HepG2 (cell line): ENCODE data around the gene KLRK1. TPM values are rescaled to one million over a fixed set of nuclear protein-coding genes. Genes with fewer than 3 reads are reported as not detected.

Source experiments
- ATAC-seq: fragments of 200-7000 bp; cut with Tn5 transposase; 3 replicates; pipeline ENCODE4 v1.9.1; 2020; ENCODE audit warnings: mild to moderate bottlenecking, moderate library complexity
- BruUV-seq: library from RNA; stranded (reverse); fragments of 400-500 nt; replicated peaks from 2 replicates; lab custom pipeline; 2021; lab: Mats Ljungman, UMichigan
- CTCF ChIA-PET: fragments of 300-600 bp; formaldehyde crosslinking; extraction: SDS; loops from one replicate; lab custom pipeline; 2021; ENCODE audit warnings: low total read pairs, inconsistent platforms, low intra/inter-chr PET ratio; lab: Yijun Ruan, JAX
- POLR2A ChIA-PET: fragments of 350-600 bp; sonication (Branson Sonifier 250); formaldehyde crosslinking; loops from one replicate; lab custom pipeline; 2020; ENCODE audit warnings: antibody characterized with exemption, inconsistent platforms; lab: Yijun Ruan, JAX
- DNase-seq: peaks from one replicate; pipeline ENCODE4 v3.0.0-alpha.2; 2015; ENCODE audit warnings: low spot score
- FAIRE-seq: peaks from 3 replicates; lab custom pipeline; 2011; peaks lifted over from hg19 to GRCh38; lab: Jason Lieb, UNC
- H2AFZ ChIP-seq: one replicate; pipeline ENCODE4 v1.6.1; 2011; ENCODE audit warnings: low read length, inconsistent platforms
- H3K27ac ChIP-seq: fragments of 300-600 bp; 3 replicates; pipeline ENCODE4 v1.8.0; 2011; ENCODE audit warnings: mixed run types, mild to moderate bottlenecking, mixed read lengths, low read length, inconsistent platforms; ENCODE audit not compliant: insufficient read depth; ENCODE audit errors: extremely low read length
- H3K27me3 ChIP-seq, 2 experiments: fragments of 200-600 bp in 1 of 2; 2 replicates in 1 of 2; 3 replicates in 1 of 2; pipeline versions ENCODE4 v1.6.0 to v1.8.0; 2011; ENCODE audit warnings: low read length in 2 of 2, mild to moderate bottlenecking in 2 of 2, moderate library complexity in 2 of 2, inconsistent platforms in 1 of 2; ENCODE audit not compliant: insufficient read depth in 2 of 2, control insufficient read depth in 1 of 2
- H3K36me3 ChIP-seq, 2 experiments: fragments of 200-600 bp in 1 of 2; replicated peaks in 1 of 2; 2 replicates in 1 of 2; 3 replicates in 1 of 2; pipeline versions ENCODE4 v1.5.1 to v1.8.0; 2011; ENCODE audit warnings: low read length in 2 of 2, inconsistent platforms in 1 of 2; ENCODE audit not compliant: insufficient read depth in 2 of 2, control insufficient read depth in 1 of 2
- H3K4me1 ChIP-seq: 2 replicates; pipeline ENCODE4 v1.5.1; 2012; ENCODE audit warnings: low read length, inconsistent platforms; ENCODE audit not compliant: insufficient read depth
- H3K4me2 ChIP-seq: 2 replicates; pipeline ENCODE4 v1.6.0; 2011; ENCODE audit warnings: low read depth, low read length, inconsistent platforms
- H3K4me3 ChIP-seq, 3 experiments: fragments of 200-600 bp in 1 of 3; sonication (generic), shearing (Covaris generic) in 1 of 3; replicated peaks in 1 of 3; 2 replicates each; pipeline ENCODE4 v1.5.1; 2011 to 2016; ENCODE audit warnings: low read length in 3 of 3, inconsistent platforms in 2 of 3, low read depth in 2 of 3, mild to moderate bottlenecking in 2 of 3, control low read depth in 1 of 3, mixed read lengths in 1 of 3; ENCODE audit not compliant: insufficient read depth in 1 of 3
- H3K79me2 ChIP-seq: one replicate; pipeline ENCODE4 v1.6.1; 2011; ENCODE audit warnings: low read length, inconsistent platforms; ENCODE audit not compliant: insufficient read depth
- H3K9ac ChIP-seq: 2 replicates; pipeline ENCODE4 v1.6.0; 2011; ENCODE audit warnings: mild to moderate bottlenecking, low read depth, low read length, inconsistent platforms; ENCODE audit not compliant: insufficient read depth
- H3K9me3 ChIP-seq: 2 replicates; pipeline ENCODE4 v1.5.1; 2012; ENCODE audit warnings: mild to moderate bottlenecking, low read length
- H4K20me1 ChIP-seq: 2 replicates; pipeline ENCODE4 v1.6.0; 2011; ENCODE audit warnings: inconsistent platforms, mild to moderate bottlenecking, low read length, moderate library complexity; ENCODE audit not compliant: insufficient read depth
- ARID5B ChIP-seq: IDR thresholded peaks from 2 replicates; pipeline ENCODE4 v1.4.0; 2020; ENCODE audit warnings: mild to moderate bottlenecking, missing genetic modification reagents
- ASH2L ChIP-seq: fragments of 300-600, 200-600 bp; sonication (generic); IDR thresholded peaks from 2 replicates; pipeline ENCODE4 v1.7.0; 2017; ENCODE audit warnings: low read depth, mild to moderate bottlenecking, moderate library complexity, mixed read lengths, low read length; ENCODE audit not compliant: insufficient read length
- CHCHD3 ChIP-seq: sonication (generic); formaldehyde crosslinking; IDR thresholded peaks from 2 replicates; pipeline ENCODE4 v1.8.0; 2022; ENCODE audit warnings: mild to moderate bottlenecking, missing genetic modification reagents, moderate library complexity
- DMTF1 ChIP-seq: sonication (generic); formaldehyde crosslinking; IDR thresholded peaks from 2 replicates; pipeline ENCODE4 v1.4.0; 2020; ENCODE audit warnings: mild to moderate bottlenecking, missing genetic modification reagents
- EZH2 ChIP-seq: conservative IDR thresholded peaks from 2 replicates; pipeline ENCODE4 v1.6.1; 2012; ENCODE audit warnings: mild to moderate bottlenecking, low read depth, low read length, moderate library complexity
- GZF1 ChIP-seq: sonication (generic); formaldehyde crosslinking; IDR thresholded peaks from 2 replicates; pipeline ENCODE4 v1.5.1; 2020; ENCODE audit warnings: mild to moderate bottlenecking, missing genetic modification reagents
- RAD51 ChIP-seq: fragments of 450-650 bp; IDR thresholded peaks from 2 replicates; pipeline ENCODE4 v1.6.1; 2016; ENCODE audit warnings: borderline replicate concordance
- SIN3B ChIP-seq: fragments of 150-350 bp; IDR thresholded peaks from 2 replicates; pipeline ENCODE4 v1.6.1; 2014; ENCODE audit warnings: low read length
- SNAPC2 ChIP-seq: sonication (generic); formaldehyde crosslinking; IDR thresholded peaks from 2 replicates; pipeline ENCODE4 v1.8.1; 2022; ENCODE audit warnings: mild to moderate bottlenecking, missing genetic modification reagents
- SOX5 ChIP-seq: IDR thresholded peaks from 2 replicates; pipeline ENCODE4 v1.6.1; 2016; ENCODE audit warnings: borderline replicate concordance
- ZNF563 ChIP-seq: sonication (generic); formaldehyde crosslinking; IDR thresholded peaks from 2 replicates; pipeline ENCODE4 v1.8.0; 2022; ENCODE audit warnings: mild to moderate bottlenecking, moderate library complexity, missing genetic modification reagents
- ZNF574 ChIP-seq: sonication (generic); formaldehyde crosslinking; IDR thresholded peaks from 2 replicates; pipeline ENCODE4 v1.4.0; 2020; ENCODE audit warnings: missing genetic modification reagents
- ZNF746 ChIP-seq: sonication (generic); formaldehyde crosslinking; IDR thresholded peaks from 2 replicates; pipeline ENCODE4 v1.8.0; 2022; ENCODE audit warnings: mild to moderate bottlenecking, missing genetic modification reagents
- WGBS: methylation state at CpG from one replicate; pipeline ENCODE4 v1.1.6; 2017; ENCODE audit warnings: low lambda C conversion rate; 5-methylcytosine and 5-hydroxymethylcytosine counted together
- in situ Hi-C: cut with HindIII; loops from 2 replicates; pipeline ENCODE4 v1.10.0; 2017; ENCODE audit warnings: low pct_unique_long_range_greater_than_20kb; ENCODE audit not compliant: extremely low pct_ligation_motif_present
- intact Hi-C: fragments of 100-400 bp; cut with micrococcal nuclease; formaldehyde crosslinking; loops from one replicate; pipeline ENCODE4 v1.10.0; 2022; ENCODE audit not compliant: unreplicated experiment
- polyA plus RNA-seq, 8 experiments: library from polyadenylated mRNA; depleted of rRNA in 3 of 8; stranded (reverse) in 7 of 8; unstranded in 1 of 8; fragments of >200 nt; fragmentation: Illumina TruSeq in 4 of 8; extraction: Trizol in 4 of 8; gene quantifications; 2 replicates each; pipeline versions ENCODE4 v1.2.1 to v1.2.3, GENCODE V29; 2011 to 2016; ENCODE audit warnings: low read depth in 4 of 8, missing spikeins in 1 of 8, mixed read lengths in 1 of 8; ENCODE audit not compliant: insufficient read depth in 1 of 8
- total RNA-seq, 5 experiments: library from RNA; depleted of rRNA; stranded (reverse); fragments of >200 nt; fragmentation: Illumina TruSeq; extraction: Trizol; gene quantifications; 2 replicates each; pipeline ENCODE4 v1.2.3, GENCODE V29; 2016; ENCODE audit warnings: low read depth in 1 of 5

Gene KLRK1
- total and polyA plus RNA-seq, 2 of the 13 experiments (the other 11 are each of a cell fraction or from before 2014, with no cell fraction given) = not detected

- CTCF ChIA-PET = no interaction called here
- no peak overlapping the region for H2AFZ ChIP-seq
- no peak for ATAC-seq
These were observed 28.8 kb downstream of the KLRK1 start for GRCh38 chr12:10361084-10361483.

More at GRCh38 chr12:10361084-10361483, 28.8 kb downstream of the KLRK1 start:
- in situ Hi-C loops (no loop called here), intact Hi-C loops (no loop called here)
- H3K4me3 ChIP-seq = no peak overlapping the region
- H3K36me3 ChIP-seq = no peaks in the 10 kb centered on the region
- peaks cover 18% of the 10 kb centered on the region for H3K4me1 ChIP-seq
- TF ChIP-seq DMTF1 (CRISPR knock-in tag) = no peak
- no peak for TF ChIP-seq GZF1 (CRISPR knock-in tag)
- no peak for TF ChIP-seq ARID5B (CRISPR knock-in tag)
- no peak for TF ChIP-seq ASH2L
- TF ChIP-seq ZNF574 (CRISPR knock-in tag) = no peak
- no peak for TF ChIP-seq ZNF563 (CRISPR knock-in tag)
- no peak for TF ChIP-seq SNAPC2 (CRISPR knock-in tag)
- no peak for TF ChIP-seq RAD51
- no peak for TF ChIP-seq ZNF746 (CRISPR knock-in tag)
- TF ChIP-seq CHCHD3 (CRISPR knock-in tag) = no peak
- TF ChIP-seq SIN3B = no peak
- TF ChIP-seq SOX5 (CRISPR knock-in tag) = no peak
- no peak for TF ChIP-seq EZH2
- FAIRE-seq (no peak), DNase-seq (no peak)
- no peak overlapping the region for H3K4me2 ChIP-seq
- POLR2A ChIA-PET = no interaction called here
- BruUV-seq = no TSS peak
- no peaks in the 10 kb centered on the region for H3K9me3 ChIP-seq
- H3K9ac ChIP-seq = no peak overlapping the region
- H4K20me1 ChIP-seq = no peaks in the 10 kb centered on the region
- H3K27ac ChIP-seq = no peak overlapping the region
- no peaks in the 10 kb centered on the region; a peak in 1 of 5 replicates for H3K27me3 ChIP-seq
- no peaks in the 10 kb centered on the region for H3K79me2 ChIP-seq
- 69% methylated on average over 4 of the region's 4 CpGs for WGBS
